Stimulated activated CD8-positive, alpha-beta memory T cell treated with anti-CD3 and anti-CD28 coated beads, Interleukin-15, amount 100 ng/mL, for 1 hour (primary cell): ENCODE data around the gene CNNM2.
"Not testable (repeated sequence)": the region's sequence is repeated elsewhere in the genome, so short reads cannot be mapped to it uniquely, and the experiment has no call there.

Experiments used
- DNase-seq: peaks from one replicate; pipeline ENCODE4 v3.0.0-alpha.2; 2020; ENCODE audit warnings: low read depth

Gene CNNM2

DNA sequence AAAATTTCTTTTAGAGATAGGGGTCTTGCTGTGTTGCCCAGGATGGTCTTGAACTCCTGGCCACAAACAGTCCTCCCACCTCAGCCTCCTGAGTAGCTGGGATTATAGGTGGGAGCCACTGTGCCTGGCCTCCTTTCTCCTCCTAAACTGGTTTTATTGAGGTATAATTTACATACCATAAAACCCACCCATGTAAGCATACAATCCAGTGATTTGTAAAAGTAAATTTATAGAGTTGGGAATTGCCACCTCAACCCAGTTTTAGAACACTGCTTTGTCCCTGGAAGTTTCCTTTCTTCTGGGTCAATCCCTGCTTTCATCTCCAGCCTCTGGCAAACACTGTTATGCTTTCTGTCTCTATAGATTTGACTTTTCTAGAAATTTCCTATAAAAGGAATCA, 49.0 kb downstream of the CNNM2 start:
- no peak for DNase-seq

DNA sequence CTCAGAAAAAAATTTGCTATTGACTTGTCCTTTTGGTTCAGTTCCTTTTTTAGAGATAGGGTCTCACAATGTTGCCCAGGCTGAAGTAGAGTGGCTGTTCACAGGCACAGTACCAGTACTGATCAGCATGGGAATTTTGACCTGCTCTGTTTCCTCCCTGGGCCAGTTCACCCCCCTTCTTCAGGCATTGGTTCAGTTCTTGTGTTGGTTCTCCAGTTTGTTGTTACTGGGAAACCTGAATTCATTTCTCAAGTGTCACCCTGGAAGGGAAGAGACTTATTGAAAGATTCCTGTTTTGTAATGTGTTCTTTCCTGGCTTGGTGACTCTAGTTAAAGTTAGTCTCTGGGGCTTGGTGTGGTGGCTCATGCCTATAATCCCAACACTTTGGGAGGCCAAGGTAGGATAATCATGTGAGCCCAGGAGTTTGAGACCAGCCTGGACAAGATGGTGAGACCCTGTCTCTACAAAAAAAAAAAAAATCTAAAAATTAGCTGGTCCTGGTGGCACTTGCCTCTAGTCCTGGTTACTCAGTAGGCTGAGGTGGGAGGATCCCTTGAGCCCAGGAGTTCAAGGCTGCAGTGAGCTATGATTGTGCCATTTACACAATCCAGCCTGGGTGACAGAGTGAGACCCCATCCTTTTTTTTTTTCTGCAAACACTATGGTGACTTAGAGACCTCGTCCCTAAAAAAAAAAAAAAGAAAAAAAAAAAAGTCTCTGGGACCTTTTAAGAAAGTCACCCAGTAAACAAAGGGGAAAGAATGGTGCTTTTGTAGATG, 52.7 kb downstream of the CNNM2 start:
- DNase-seq: no peak

DNA sequence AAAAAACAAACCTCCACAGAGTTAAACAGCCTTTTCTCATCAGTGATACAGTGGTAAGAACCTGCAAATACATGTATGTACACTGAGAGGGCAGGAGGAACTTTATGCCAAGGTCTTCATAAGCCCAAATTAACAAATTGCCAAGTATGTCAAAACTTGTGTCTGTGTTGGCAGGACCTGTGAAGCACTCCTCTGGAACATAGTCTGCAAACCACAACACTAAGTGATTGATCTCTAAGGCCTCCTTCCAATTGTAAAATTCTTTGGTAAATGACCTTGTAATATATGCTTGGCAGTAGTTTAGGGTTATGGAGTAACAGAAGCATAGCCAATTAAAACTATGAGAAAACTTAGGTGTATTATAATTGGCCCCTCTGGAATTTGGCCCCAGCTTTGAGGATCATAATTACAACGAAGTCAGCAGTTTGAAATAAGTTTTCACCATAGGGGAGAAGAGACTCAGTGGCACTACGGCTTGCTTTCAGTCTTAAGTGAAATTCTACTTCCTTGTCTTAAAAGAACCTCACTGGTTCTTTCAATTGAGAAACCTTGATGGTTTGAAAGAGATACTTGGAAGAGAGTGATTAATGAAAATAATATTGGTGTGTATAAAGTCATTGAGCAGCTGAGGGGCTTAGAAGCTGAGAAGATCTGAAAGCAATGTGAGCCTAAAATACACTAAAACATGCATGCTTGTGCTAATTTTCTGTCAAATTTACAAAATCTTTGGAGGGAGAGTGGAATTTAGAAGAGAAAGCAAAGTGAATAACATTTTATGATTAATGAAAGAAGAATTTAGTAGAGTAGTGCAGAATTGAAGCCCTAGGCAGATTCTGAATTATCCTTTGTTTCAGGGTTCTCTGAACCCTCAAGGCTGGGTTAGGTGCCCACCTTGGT, 57.6 kb downstream of the CNNM2 start:
- DNase-seq: no peak

DNA sequence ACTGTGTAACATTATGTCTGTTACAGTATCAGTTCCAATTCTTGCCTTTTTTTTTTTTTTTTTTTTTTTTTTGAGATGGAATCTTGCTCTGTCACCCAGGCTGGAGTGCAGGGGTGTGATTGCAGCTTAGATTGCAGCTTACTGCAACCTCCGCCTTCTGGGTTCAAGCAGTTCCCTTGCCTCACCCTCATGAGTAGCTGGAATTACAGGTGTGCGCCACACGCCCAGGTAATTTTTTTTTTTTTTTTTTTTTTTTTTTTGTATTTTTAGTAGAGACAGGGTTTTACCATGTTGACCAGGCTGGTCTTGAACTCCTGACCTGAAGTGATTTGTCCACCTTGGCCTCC, 58.3 kb downstream of the CNNM2 start:
- DNase-seq: not testable (repeated sequence)

DNA sequence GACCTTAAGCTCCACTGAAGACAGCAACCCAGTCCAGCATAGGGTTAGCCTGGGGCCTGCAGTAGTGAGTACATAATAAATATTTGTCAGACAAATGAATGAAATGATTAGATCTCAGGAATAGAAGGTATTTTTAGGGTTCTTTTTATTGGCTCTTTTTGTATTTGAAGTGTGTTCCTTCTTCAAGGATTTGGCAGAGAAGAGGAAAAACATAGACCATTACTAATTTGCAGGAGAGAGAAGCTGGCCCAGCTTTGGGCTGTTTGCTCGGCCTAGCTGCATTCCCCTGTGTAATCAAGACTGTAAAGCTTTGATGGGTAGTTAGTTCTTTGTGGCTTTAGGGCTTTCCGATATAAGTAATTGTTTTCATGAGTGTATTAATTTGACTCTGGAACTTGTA, 64.2 kb downstream of the CNNM2 start:
- DNase-seq: no peak

DNA sequence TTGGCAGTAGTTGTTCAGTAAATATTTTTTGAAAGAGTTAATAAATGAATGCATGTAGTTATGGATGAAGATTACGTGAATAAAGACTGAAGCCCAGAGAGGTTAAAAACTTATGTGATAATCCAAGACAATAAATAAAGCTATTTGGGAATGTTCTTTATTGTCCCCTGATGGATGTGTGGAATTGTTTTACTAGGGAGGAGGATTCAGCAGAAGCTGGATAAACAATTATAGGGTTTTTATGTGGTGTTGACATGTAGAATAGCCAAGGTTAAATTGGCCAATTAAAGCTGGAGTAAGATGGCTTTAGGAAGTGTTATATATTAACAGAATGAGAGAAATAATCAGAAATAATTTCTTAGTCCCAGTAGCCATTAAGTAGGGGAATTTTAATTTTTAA, 66.0 kb downstream of the CNNM2 start:
- DNase-seq: no peak

DNA sequence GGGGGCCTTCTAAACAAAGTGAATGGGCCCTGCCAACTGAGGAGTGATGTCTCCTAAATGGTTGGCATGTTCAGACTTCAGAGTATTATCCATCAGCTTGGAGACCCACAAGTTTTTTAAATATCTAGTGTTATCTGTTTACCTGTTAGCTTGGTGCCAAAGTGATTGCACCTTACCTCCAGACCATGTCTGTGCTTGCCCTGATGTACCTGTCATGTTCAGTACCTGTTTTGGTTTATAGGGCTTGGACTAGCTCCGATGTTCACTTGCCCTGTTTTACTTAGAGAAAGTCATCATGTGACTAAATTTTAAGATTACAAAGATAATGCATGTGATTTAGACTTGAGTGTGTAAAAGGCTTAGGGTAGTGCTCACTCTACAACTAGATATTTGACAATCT, 67.7 kb downstream of the CNNM2 start:
- no peak for DNase-seq

DNA sequence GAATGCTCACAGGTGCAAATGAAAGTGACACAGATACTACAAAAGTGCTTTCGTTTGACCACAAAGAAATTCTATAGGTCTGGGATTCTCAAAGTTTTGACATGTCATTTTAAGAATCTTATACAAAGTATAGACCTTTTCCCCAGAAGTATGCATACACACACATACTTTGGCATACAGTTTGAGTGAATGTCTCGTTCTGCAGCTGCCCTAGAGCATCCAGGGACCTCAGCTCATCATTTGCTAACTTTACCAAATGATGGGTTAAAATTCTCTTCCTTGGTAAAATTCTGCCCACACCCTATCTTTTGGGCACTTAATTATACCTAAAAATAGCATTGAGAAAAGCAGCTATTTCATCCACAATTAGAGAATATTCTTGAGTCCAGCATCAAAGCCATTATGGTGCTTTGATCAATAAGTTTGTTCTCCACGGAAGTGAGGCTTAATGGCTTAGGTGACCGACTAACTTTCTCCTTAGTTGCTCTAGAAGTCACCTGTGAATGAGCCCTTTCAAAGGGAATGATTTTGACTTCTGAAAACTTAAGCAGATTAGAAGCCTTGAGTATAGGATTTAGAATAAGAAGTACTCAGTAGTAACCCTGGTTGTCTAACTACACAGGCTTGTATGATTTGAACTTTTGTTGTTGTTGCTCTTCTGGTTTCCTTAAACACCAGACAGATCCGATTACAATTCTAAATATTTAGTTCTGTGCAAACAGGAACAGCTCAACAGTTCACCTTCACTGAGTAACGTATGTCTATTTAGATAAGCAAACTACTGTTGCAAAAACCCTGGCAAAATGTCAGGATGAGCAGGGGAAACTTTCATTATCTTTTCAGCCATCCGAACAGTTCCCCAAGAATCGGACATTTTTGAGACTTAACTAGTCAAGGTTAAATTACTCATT, 70.6 kb downstream of the CNNM2 start:
- DNase-seq: no peak

DNA sequence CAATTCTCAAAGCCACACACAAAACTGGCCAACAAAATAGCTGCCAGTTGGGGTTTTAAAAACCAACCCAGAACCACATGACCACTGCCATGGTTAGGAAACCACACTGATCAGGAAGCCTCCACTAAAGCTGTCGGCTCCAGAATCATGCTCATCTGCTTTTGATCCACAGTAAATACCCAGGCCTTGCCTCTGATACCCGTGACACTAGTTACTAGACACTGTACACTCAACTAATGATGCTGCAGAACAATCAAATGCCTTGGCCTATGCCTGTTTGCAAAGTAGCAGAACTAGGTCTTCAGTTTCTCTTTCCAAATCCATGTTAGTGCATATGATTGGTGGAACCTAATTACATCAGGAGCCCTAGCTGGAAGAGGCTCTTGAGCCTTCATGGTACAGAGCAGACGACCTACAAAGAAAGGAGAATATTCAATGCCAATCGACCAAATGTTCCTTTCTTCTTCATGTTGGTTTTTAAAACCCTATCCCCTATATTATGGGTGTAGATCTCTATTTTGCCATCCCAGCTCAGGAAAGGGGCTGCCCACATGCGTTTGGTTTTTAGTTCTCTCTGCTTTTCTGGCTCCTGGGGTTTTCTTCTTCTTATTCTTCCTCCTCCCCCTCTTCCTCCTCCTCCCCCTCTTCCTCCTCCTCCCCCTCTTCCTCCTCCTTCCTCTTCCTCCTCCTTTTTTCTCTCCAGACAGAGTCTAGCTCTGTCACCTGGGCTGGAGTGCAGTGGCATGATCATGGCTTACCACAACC, 76.6 kb downstream of the CNNM2 start:
- DNase-seq: no peak

DNA sequence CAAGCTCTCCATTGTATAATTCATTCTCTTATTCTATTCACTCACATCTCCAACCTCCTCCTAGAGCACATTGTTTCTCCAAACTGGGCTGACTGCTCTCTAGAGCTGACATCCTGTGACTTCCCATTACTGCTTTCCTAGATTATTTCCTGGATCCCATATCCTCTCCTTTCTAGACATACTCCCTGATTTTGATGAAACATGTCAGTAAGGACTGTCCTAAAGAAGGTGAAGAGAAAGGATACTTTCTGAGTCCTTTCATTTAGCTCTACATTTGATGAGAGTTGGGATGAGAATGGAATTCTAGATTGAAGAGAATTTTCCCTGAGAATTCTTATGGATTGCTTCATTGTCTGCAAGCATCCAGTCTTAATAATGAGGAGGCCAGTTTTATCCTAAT, 78.8 kb downstream of the CNNM2 start:
- no peak for DNase-seq

DNA sequence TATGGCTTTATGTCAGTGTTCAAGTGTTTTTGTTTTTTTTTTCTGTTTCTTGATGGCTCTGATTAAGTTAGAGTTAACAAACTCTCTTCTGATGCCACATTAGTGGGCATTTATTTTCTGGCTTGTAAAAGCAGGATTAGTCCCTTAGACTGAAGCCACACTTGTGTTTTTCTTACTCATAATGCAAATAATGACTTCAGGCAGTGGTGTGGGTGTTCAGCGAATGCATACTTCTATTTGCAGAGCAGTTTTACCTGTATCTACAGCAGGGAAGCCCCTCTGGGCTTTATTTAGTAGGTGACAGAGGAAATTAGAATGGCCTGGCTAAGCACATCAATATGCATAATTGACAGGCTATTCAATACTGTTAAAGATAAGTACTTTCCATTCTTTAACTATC, 79.9 kb downstream of the CNNM2 start:
- no peak for DNase-seq

DNA sequence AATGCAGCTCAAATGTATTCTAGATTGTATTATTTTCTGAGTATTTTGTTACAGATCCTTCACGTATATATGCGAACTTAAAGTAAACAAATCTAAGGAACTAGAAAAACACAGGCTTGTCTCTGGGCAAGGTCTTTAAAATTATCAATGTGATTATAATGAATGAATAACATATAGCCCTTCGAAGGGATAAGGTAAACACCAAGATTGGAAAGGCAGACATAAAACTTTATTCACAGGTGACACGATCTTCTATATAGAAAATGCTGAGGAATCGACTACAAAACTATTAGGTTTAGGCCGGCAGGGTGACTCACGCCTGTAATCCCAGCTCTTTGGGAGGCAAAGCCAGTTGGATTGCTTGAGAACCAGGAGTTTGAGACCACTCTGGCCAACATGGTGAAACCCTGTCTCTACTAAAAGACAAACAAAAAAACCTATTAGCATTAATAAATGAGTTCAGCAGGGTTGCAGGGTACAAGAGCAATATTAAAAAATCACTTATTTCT, 80.4 kb downstream of the CNNM2 start:
- DNase-seq: no peak

DNA sequence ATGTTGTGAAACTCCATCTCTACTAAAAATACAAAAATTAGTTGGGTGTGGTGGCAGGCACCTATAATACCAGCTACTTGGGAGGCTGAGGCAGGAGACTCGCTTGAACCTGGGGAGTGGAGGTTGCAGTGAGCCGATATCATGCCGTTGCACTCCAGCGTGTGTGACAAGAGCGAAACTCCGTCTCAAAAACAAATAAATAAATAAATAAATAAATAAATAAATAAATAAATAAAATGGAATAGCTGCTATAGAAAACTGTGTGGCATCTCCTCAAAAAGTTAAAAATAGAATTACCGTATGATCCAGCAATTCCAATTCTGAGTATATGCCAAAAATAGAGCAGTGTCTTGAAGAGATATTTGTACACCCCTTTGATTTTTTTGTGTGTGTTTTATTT, 82.0 kb downstream of the CNNM2 start:
- DNase-seq: not testable (repeated sequence)

DNA sequence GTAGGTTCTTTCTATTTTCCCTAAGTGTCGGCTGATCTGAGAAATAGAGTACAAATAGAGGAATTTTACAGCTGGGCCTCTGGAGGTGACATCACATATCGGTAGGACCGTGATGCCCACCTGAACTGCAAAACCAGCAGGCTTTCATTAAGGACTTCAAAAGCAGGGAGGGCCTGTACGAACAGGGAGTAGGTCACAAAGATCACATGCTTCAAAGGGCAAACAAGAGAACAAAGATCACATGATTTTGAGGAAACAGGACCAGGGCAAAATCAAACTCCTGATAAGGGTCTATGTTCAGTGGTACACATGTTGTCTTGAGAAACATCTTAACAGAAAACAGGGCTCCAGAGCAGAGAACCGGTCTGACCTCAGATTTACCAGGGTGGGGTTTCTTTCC, 88.9 kb downstream of the CNNM2 start:
- DNase-seq: no peak

DNA sequence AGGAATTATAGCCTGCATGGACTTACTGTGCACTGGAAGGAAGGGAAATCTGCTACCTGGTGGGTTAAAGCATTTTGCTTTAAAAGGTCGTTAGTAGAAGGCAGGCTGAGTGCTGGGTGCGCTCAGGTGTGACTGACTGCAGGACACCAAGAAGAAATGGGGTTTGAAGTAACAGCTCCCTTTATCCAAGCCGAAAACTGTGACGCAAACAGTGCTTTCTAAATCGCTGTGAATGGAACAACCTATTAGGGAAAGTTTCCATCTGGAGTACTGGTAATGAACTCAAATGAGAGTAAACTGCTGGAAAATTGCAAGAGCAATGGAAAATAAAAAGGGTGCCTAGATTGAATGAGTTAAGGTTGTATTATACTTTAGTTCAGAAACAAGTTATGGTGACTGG, 95.3 kb downstream of the CNNM2 start:
- DNase-seq: no peak

DNA sequence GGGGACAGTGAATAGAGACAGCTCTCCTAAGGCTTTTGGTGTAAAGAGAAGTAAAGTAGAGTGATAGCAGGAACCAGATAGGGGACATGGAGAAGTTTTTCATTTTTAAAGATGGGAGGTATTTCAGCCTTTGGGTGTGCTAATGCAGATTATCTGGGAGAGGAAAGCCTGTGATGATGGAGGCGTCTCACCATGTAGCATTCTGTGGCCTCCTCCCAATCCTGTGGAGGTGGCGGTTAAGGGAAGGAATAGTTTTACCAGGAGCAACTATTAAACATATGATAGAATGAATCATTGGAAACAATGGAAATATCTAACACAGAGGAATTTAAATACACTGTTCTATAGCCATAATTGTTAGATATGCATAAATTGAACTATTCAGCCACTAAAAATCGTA, 101.3 kb downstream of the CNNM2 start:
- DNase-seq: no peak

DNA sequence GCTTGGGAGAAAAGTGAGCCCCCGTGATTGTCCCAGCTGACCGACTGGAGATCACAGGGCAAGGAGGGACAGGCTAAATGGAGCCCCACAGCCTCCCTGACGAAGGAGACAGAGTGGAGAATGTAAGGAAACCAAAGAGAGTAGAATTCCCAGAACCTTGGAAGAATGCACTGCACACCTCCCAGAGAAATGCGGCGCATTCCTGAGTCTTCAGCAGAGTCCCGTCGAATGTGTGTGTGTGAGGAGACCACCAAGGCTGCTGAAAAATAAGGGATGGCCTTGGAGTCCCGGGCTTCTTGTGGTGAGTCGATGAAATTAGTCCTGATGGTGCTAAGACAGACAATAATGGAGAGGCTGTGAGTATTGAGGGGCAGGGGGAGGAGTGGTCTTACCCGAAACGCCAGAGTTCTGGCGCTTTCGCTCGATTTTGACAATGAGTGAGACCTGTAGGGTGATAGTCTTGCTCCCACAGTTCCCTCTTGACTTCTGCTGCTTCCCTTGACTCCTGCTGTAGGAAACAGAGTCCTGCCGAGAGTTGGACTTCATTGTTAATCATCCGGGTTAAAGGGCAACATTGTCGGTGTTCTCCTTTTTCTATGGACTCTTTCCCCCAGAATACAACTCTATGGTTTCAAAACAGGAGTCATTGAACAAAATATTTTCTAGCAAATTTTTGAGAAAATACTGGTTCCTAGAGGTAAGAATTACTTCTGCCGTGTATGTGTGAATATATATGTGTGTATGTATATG, 103.2 kb downstream of the CNNM2 start:
- no peak for DNase-seq

DNA sequence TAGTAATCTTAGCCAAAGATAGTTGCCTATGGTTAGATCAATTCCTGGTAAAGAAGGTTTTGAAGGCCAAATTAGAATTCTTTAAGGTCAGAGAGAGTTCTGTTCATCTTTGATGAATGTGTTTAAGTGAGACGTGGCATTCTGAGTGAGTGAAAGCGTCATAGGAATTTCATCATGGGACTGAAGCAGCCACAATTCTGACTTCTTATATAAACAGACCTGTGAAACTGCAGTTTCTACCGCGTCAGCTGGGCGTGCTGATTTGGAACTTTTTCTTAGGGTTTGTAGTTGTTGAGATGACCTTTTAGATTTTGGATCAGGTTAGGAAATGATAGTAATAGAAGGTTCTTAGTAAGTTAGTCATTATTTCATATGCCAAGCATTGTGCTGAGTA, 103.8 kb downstream of the CNNM2 start:
- no peak for DNase-seq

DNA sequence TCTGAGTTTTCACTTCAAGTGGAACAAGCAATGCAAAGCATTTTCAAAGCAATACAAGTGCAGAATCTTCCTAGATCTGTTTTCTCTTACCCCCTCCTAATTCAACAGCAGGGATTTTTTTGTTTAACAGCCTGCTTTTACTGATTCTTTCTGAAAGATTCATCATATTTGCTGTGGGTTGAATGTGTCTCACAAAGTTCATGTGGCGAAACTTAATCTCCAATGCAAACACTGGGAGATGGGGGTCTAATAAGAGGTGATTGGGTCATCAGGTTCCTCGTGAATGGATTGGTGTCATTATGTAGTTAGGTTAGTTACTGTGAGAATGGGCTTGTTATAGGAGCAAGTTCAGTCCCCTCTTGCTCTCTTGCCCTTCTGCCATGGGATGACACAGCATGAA, 107.6 kb downstream of the CNNM2 start:
- no peak for DNase-seq

DNA sequence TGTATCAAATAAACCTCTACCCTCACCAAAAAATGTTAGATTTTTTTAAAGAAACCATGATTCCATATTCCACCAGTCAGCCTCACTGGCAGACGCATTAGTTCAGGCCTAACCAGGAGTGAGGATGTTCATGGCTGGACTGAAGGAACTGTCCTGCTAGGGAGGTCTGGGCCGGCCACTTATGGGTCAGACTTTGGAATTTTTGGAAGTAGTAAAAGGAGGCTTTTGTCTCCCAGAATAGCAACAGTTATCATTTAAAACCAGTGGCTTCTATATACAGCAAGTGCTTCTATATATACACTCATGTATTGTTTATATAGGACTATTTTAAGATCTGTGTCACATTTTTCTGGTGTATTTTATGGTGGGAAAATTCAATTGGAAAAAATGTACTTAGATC, 120.5 kb downstream of the CNNM2 start:
- no peak for DNase-seq

DNA sequence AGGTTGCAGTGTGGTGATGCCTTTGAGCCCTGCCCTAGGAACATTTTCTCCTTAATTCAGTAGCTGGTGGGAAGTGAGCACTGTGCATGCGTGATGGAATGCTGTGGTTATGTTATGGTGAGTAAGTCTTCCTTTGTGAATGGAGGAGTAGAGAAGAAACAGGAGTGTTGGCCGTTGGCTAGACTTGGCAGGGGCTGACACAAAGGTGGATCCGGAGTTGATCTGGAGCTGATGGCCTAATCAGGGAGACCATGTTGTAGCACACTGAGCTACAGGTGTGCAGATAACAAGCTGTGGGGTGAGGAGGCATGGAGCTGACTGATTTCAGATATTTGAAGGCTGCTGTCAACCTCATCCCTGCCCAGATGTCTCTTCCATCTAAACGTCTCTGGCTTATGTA, 122.3 kb downstream of the CNNM2 start:
- no peak for DNase-seq
